Left ventricle myocardium inferior (tissue), 1 donor: ENCODE measurements around the gene FOXK2. TPM values are rescaled to one million over a fixed set of nuclear protein-coding genes. Genes with fewer than 3 reads are reported as not detected.

ENCODE experiments used
- DNase-seq: peaks from one replicate; pipeline ENCODE4 v3.0.0-alpha.2; 2020
- H3K27ac ChIP-seq: fragments of 200-600 bp; replicated peaks from 2 replicates; pipeline ENCODE4 v1.8.0; 2021
- H3K27me3 ChIP-seq: fragments of 200-600 bp; 2 replicates; pipeline ENCODE4 v1.8.0; 2021; ENCODE audit warnings: low read depth
- H3K36me3 ChIP-seq: fragments of 200-600 bp; 2 replicates; pipeline ENCODE4 v1.8.0; 2021
- H3K4me1 ChIP-seq: fragments of 200-600 bp; 2 replicates; pipeline ENCODE4 v1.8.0; 2021
- H3K4me3 ChIP-seq: fragments of 200-600 bp; 2 replicates; pipeline ENCODE4 v1.8.0; 2021; ENCODE audit warnings: mild to moderate bottlenecking, moderate library complexity
- H3K9me3 ChIP-seq: fragments of 200-600 bp; replicated peaks from 2 replicates; pipeline ENCODE4 v1.8.0; 2021
- intact Hi-C: fragments of 100-400 bp; cut with micrococcal nuclease; formaldehyde crosslinking; loops from one replicate; pipeline ENCODE4 v1.11.0; 2022
- total RNA-seq: library from RNA; stranded (reverse); fragmentation: NEBNext Ultra II Directional; extraction: Animal tissue kit (Norgen Biotek cat#: 25700); gene quantifications from one replicate; pipeline ENCODE4 v1.2.1, GENCODE V29; 2021
- TF ChIP-seq, protein P1 (sequence below): fragments of 200-600 bp; IDR thresholded peaks from 2 replicates; pipeline ENCODE4 v1.8.0; 2021; ENCODE audit warnings: antibody characterized with exemption, mild to moderate bottlenecking, borderline replicate concordance
- donor health status: DM: no; HTN: yes; CAD: no; lungs with severe emphysema.

FOXK2 gene
- total RNA-seq, 1 donor from 2014 or later, result 41.6 TPM

DNA sequence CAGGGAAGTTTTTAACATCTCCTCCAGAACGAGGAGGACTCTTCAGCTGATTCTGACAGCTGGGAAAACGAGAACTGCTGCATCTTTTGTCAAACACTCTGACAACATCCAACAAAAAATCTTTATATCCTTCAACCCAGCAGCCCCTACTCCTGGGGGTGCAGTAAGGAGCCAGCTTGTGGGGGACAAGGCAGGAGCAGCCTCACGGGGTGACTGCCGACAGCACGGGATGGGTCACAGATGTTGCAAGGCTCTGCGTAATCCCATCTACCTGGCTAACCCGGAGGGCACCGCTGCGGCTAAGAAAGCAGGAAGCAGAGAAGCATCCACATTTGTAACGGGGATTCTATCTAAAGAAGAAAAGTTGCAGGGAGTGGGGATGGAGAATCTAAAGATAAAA, 100.1 kb downstream of the FOXK2 start:
- Histone ChIP-seq H3K27me3 (no peaks in the 10 kb centered on the region), H3K36me3 (peaks cover 98% of the 10 kb centered on the region), H3K4me1 (no peaks in the 10 kb centered on the region), H3K4me3 (no peak overlapping the region), H3K9me3 (no peaks in the 10 kb centered on the region), H3K27ac (no peak overlapping the region)
- TF ChIP-seq, protein P1, sequence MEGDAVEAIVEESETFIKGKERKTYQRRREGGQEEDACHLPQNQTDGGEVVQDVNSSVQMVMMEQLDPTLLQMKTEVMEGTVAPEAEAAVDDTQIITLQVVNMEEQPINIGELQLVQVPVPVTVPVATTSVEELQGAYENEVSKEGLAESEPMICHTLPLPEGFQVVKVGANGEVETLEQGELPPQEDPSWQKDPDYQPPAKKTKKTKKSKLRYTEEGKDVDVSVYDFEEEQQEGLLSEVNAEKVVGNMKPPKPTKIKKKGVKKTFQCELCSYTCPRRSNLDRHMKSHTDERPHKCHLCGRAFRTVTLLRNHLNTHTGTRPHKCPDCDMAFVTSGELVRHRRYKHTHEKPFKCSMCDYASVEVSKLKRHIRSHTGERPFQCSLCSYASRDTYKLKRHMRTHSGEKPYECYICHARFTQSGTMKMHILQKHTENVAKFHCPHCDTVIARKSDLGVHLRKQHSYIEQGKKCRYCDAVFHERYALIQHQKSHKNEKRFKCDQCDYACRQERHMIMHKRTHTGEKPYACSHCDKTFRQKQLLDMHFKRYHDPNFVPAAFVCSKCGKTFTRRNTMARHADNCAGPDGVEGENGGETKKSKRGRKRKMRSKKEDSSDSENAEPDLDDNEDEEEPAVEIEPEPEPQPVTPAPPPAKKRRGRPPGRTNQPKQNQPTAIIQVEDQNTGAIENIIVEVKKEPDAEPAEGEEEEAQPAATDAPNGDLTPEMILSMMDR, result no peak
- intact Hi-C loops, result no loop called here
- no peak for DNase-seq

DNA sequence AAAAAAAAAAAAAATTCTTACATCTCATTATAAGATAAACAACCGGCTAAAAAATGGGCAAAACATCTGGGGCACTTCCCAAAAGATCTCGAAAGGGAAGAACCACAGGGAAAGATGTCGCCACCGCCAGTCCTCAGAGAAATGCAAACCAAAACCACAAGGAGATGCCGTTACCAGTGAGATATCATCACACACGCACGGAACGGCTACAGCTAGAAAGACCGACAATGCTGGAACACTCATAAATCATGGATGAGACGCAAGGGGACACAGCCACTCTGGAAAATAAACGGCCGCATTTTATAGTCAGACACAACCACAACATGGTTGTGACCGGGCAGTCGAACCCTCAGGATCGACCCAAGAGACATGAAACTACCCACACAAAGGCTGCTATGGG, 104.2 kb downstream of the FOXK2 start:
- no peak overlapping the region for H3K27ac ChIP-seq
- no peak for DNase-seq
- intact Hi-C loops, result no loop called here
- H3K4me1 ChIP-seq, result no peaks in the 10 kb centered on the region
- TF ChIP-seq, protein P1, result no peak
- H3K27me3 ChIP-seq, result no peaks in the 10 kb centered on the region
- H3K9me3 ChIP-seq, result no peaks in the 10 kb centered on the region
- H3K36me3 ChIP-seq, result peaks cover 98% of the 10 kb centered on the region
- H3K4me3 ChIP-seq, result no peak overlapping the region

DNA sequence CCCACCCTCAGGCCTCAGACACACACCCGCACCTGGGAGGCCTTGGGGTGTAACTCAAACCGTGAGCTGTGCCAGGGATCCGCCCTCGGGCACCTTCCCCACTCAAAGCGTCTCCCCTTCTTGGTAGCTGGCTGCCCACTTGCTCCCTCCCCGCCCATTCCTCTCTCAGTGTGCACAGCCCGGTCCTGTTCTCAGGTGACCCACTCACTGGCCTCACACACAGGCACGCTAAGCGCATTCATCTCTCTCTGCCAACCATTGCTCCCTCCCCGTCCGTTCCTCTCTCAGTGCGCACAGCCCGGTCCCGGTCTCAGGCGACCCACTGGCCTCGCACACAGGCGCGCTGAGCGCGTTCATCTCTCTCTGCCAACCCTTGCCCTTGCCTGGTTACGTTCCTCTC, 107.9 kb downstream of the FOXK2 start:
- TF ChIP-seq, protein P1, result no peak
- H3K27ac ChIP-seq, result no peak overlapping the region
- H3K27me3 ChIP-seq, result no peaks in the 10 kb centered on the region
- H3K4me3 ChIP-seq, result no peak overlapping the region
- no peak for DNase-seq
- H3K36me3 ChIP-seq, result peaks cover 77% of the 10 kb centered on the region
- no peaks in the 10 kb centered on the region for H3K9me3 ChIP-seq
- no peaks in the 10 kb centered on the region for H3K4me1 ChIP-seq
- intact Hi-C loops, result no loop called here

DNA sequence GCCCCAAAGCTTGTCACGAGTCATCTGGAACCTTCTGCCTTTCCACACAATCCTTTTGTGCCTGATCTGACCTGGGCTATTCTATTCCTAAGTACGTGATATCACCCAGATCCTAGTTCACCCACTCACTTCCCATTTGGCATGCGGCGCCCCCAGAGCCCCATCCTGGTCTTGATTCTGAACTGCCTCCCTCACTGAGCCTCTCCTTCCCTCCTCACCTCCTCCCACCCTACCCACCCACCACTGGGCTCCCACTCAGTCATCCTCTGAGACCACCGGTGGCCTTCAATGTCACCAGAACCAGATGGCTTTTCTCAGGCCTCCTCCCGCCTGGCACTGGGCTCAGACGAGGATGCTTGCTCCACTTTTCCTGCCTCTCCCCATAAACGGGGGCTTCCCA, 110.2 kb downstream of the FOXK2 start:
- Histone ChIP-seq H3K4me3 (no peak overlapping the region), H3K9me3 (no peaks in the 10 kb centered on the region), H3K27ac (no peak overlapping the region), H3K27me3 (no peaks in the 10 kb centered on the region), H3K36me3 (peaks cover 68% of the 10 kb centered on the region), H3K4me1 (peaks cover 2% of the 10 kb centered on the region)
- TF ChIP-seq, protein P1, result no peak
- intact Hi-C loops, result no loop called here
- DNase-seq, result no peak

DNA sequence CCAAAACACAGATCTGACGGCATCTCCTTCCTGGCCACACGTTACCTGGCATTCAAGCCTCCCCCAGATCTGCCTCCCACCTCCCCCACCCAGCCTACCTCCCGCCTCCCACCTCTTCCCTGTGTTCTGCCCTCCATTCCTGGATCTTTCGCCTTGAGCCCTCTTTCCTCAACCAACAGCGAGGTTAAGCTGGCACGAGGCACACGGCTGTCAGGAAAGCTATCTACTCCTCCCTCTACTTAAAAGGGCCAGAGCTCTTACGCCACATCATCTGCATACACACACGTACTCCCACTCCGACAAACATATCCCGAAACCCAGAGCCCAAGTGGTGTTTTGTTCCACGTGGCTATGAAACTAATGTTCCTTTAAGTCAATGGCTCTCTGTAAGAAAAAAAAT, 110.7 kb downstream of the FOXK2 start:
- Histone ChIP-seq H3K4me3 (no peak overlapping the region), H3K27ac (no peak overlapping the region), H3K4me1 (peaks cover 5% of the 10 kb centered on the region), H3K27me3 (no peaks in the 10 kb centered on the region), H3K9me3 (no peaks in the 10 kb centered on the region), H3K36me3 (peaks cover 65% of the 10 kb centered on the region)
- DNase-seq, result no peak
- TF ChIP-seq, protein P1, result no peak
- intact Hi-C loops, result no loop called here

DNA sequence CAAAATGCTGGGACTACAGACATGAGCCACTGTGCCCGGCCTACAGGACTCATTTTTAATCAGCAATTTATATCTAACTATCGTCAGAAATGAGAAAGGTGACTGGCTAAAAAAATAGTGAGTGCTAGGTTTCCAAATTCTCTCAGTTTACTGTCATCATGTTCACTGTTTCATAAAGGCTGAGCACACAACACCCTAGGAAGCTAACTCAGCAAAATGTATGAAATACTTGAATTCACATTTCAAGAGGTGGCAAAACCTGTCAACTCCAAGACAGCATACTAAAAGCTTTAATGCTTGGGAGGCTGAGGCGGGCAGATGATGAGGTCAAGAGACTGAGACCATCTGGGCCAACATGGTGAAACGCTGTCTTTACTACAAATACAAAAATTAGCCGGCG, 112.0 kb downstream of the FOXK2 start:
- no peak for DNase-seq
- Histone ChIP-seq H3K4me3 (no peak overlapping the region), H3K27me3 (no peaks in the 10 kb centered on the region), H3K4me1 (peaks cover 5% of the 10 kb centered on the region), H3K27ac (no peak overlapping the region), H3K9me3 (no peaks in the 10 kb centered on the region), H3K36me3 (peaks cover 52% of the 10 kb centered on the region)
- TF ChIP-seq, protein P1, result no peak
- intact Hi-C loops, result no loop called here
